Left renal pelvis (tissue), 4 donors: ENCODE measurements around the gene SLC35E1. TPM values are rescaled to one million over a fixed set of nuclear protein-coding genes. Genes with fewer than 3 reads are reported as not detected.
"Not testable (repeated sequence)": the region's sequence is repeated elsewhere in the genome, so short reads cannot be mapped to it uniquely, and the experiment has no call there.

Experiments
- DNase-seq, 4 donors: peaks; one replicate each; pipeline ENCODE4 v3.0.0-alpha.2; 2013; ENCODE audit warnings: low read depth in 4 of 4, low spot score in 3 of 4
- polyA plus RNA-seq, 4 donors: library from polyadenylated mRNA; unstranded; fragments of 120-200 nt; gene quantifications; one replicate each; pipeline ENCODE4 v1.2.1, GENCODE V29; 2013; ENCODE audit not compliant: insufficient read length in 4 of 4

The SLC35E1 gene
- polyA plus RNA-seq, 4 donors = 38.1 to 47.6 (median 40.4) TPM

GRCh38 chr19:16527334-16527935 is 44.8 kb downstream of the SLC35E1 start:
- no peak for DNase-seq

- no peak for DNase-seq
These were observed 46.3 kb downstream of the SLC35E1 start for GRCh38 chr19:16525751-16526481.

- no peak for DNase-seq
These were observed 47.1 kb downstream of the SLC35E1 start for GRCh38 chr19:16524991-16525734.

- DNase-seq = no peak
These were observed 49.4 kb downstream of the SLC35E1 start for GRCh38 chr19:16522559-16523377.

- no peak for DNase-seq
These were observed 50.4 kb downstream of the SLC35E1 start for GRCh38 chr19:16521715-16522289.

- no peak for DNase-seq
These were observed 51.1 kb downstream of the SLC35E1 start for GRCh38 chr19:16520986-16521624.

- no peak for DNase-seq
These were observed 51.9 kb downstream of the SLC35E1 start for GRCh38 chr19:16520074-16520973.

GRCh38 chr19:16519230-16519687 is 53.0 kb downstream of the SLC35E1 start:
- no peak for DNase-seq

- no peak for DNase-seq
These were observed 53.6 kb downstream of the SLC35E1 start for GRCh38 chr19:16518483-16519229.

GRCh38 chr19:16518061-16518460 is 54.2 kb downstream of the SLC35E1 start:
- DNase-seq = no peak

GRCh38 chr19:16516923-16517610 is 55.1 kb downstream of the SLC35E1 start:
- no peak for DNase-seq

GRCh38 chr19:16516381-16516780 is 55.8 kb downstream of the SLC35E1 start:
- no peak for DNase-seq

GRCh38 chr19:16514383-16515019 is 57.7 kb downstream of the SLC35E1 start:
- DNase-seq = no peak

GRCh38 chr19:16512611-16513010 is 59.6 kb downstream of the SLC35E1 start:
- DNase-seq = not testable (repeated sequence)

GRCh38 chr19:16509141-16510061 is 62.8 kb downstream of the SLC35E1 start:
- no peak for DNase-seq

GRCh38 chr19:16508546-16508945 is 63.7 kb downstream of the SLC35E1 start:
- no peak for DNase-seq
